B cell (primary cell): ENCODE data around the gene SLC16A7. TPM values are rescaled to one million over a fixed set of nuclear protein-coding genes. Genes with fewer than 3 reads are reported as not detected.

Source experiments
- ATAC-seq: fragments of 200-7000 bp; cut with Tn5 transposase; one replicate; pipeline ENCODE4 v1.10.0; 2021; ENCODE audit warnings: low read depth, mild to moderate bottlenecking, moderate number of reproducible peaks, moderate library complexity
- CTCF ChIA-PET: fragments of 350-600 bp; sonication (Branson Sonifier 250); formaldehyde crosslinking; loops from one replicate; lab custom pipeline; 2021; ENCODE audit warnings: antibody characterized with exemption, inconsistent platforms; lab: Charles Lee
- POLR2A ChIA-PET: fragments of 350-600 bp; sonication (Branson Sonifier 250); formaldehyde crosslinking; loops from one replicate; lab custom pipeline; 2021; ENCODE audit warnings: antibody characterized with exemption; lab: Charles Lee
- DNase-seq: peaks from one replicate; pipeline ENCODE4 v3.0.0; 2013
- H2AFZ ChIP-seq: 2 replicates; pipeline ENCODE4 v1.6.1; 2012; ENCODE audit warnings: mild to moderate bottlenecking, low read depth, low read length; ENCODE audit not compliant: insufficient read depth, poor library complexity, severe bottlenecking
- H3K27ac ChIP-seq, 2 donors: 1 replicate in 1 of 2; 2 replicates in 1 of 2; pipeline ENCODE4 v1.5.1; 2012 to 2013; ENCODE audit warnings: low read length in 2 of 2, mild to moderate bottlenecking in 2 of 2, moderate library complexity in 1 of 2
- H3K27me3 ChIP-seq, 4 experiments: fragments of 200-600 bp in 1 of 4; sonication (generic) in 1 of 4; replicated peaks in 1 of 4; 1 replicate in 2 of 4; 2 replicates in 2 of 4; pipeline versions ENCODE4 v1.6.1 to v1.7.0; 2013 to 2016; ENCODE audit warnings: low read length in 3 of 4, mild to moderate bottlenecking in 2 of 4, mixed read lengths in 1 of 4, moderate library complexity in 1 of 4; ENCODE audit not compliant: insufficient read depth in 4 of 4, control insufficient read depth in 3 of 4; ENCODE audit errors: control extremely low read depth in 1 of 4
- H3K36me3 ChIP-seq, 2 experiments: replicated peaks in 1 of 2; 1 replicate in 1 of 2; 2 replicates in 1 of 2; pipeline versions ENCODE4 v1.6.1 to v1.7.1; 2013; ENCODE audit warnings: low read length in 1 of 2; ENCODE audit not compliant: insufficient read depth in 2 of 2, control insufficient read depth in 1 of 2; ENCODE audit errors: control extremely low read depth in 1 of 2, extremely low read depth in 1 of 2
- H3K4me1 ChIP-seq, 2 donors: fragments of 200-600 bp in 1 of 2; sonication (generic) in 1 of 2; 1 replicate in 1 of 2; 2 replicates in 1 of 2; pipeline versions ENCODE4 v1.5.1 to v1.6.1; 2013 to 2017; ENCODE audit warnings: low read length in 2 of 2; ENCODE audit not compliant: control insufficient read depth in 2 of 2, insufficient read depth in 2 of 2
- H3K4me2 ChIP-seq: replicated peaks from 2 replicates; pipeline ENCODE3; 2012; ENCODE audit warnings: mild to moderate bottlenecking, low read depth, low read length; ENCODE audit not compliant: poor library complexity, severe bottlenecking
- H3K4me3 ChIP-seq, 5 experiments: fragments of 200-600 bp in 1 of 5; sonication (generic) in 1 of 5; 1 replicate in 3 of 5; 2 replicates in 2 of 5; pipeline versions ENCODE4 v1.5.1 to v1.7.0; 2011 to 2016; ENCODE audit warnings: low read length in 4 of 5, mild to moderate bottlenecking in 4 of 5, low read depth in 2 of 5, control low read depth in 1 of 5, moderate library complexity in 1 of 5; ENCODE audit not compliant: insufficient read depth in 1 of 5; ENCODE audit errors: control extremely low read depth in 1 of 5, extremely low read depth in 1 of 5
- H3K79me2 ChIP-seq: fragments of 200-600 bp; sonication (generic); one replicate; pipeline ENCODE4 v1.6.0; 2016; ENCODE audit warnings: low read length; ENCODE audit not compliant: control insufficient read depth, insufficient read depth
- H3K9ac ChIP-seq: fragments of 200-600 bp; sonication (generic); 2 replicates; pipeline ENCODE4 v1.6.1; 2017; ENCODE audit warnings: mild to moderate bottlenecking, low read length, moderate library complexity
- H3K9me3 ChIP-seq, 3 donors: one replicate each; pipeline versions ENCODE4 v1.6.1 to v1.7.1; 2013; ENCODE audit warnings: low read length in 2 of 3; ENCODE audit not compliant: control insufficient read depth in 2 of 3, insufficient read depth in 1 of 3; ENCODE audit errors: control extremely low read depth in 1 of 3
- H4K20me1 ChIP-seq: 2 replicates; pipeline ENCODE4 v1.6.0; 2012; ENCODE audit warnings: mild to moderate bottlenecking, low read length; ENCODE audit not compliant: insufficient read depth, control insufficient read depth, poor library complexity, severe bottlenecking
- H3K27ac Mint-ChIP-seq: one replicate; pipeline ENCODE4 v1.8.0; 2021; ENCODE audit warnings: mixed read lengths
- H3K27me3 Mint-ChIP-seq: one replicate; pipeline ENCODE4 v1.8.0; 2021; ENCODE audit warnings: mixed read lengths
- H3K4me1 Mint-ChIP-seq: one replicate; pipeline ENCODE4 v1.8.0; 2021; ENCODE audit warnings: mixed read lengths
- H3K4me3 Mint-ChIP-seq: one replicate; pipeline ENCODE4 v1.8.0; 2021; ENCODE audit warnings: mixed read lengths
- H3K9me3 Mint-ChIP-seq: one replicate; pipeline ENCODE4 v1.8.0; 2022; ENCODE audit warnings: mixed read lengths; ENCODE audit not compliant: insufficient read depth
- CTCF ChIP-seq: fragments of 200-600 bp; IDR thresholded peaks from one replicate; pipeline ENCODE4 v1.8.0; 2022; ENCODE audit warnings: antibody characterized with exemption, mild to moderate bottlenecking
- EZH2 ChIP-seq: IDR thresholded peaks from 2 replicates; pipeline ENCODE4 v1.6.1; 2012; ENCODE audit warnings: borderline replicate concordance, low read depth, mild to moderate bottlenecking, moderate library complexity, low read length; ENCODE audit not compliant: insufficient read depth, poor library complexity, severe bottlenecking
- WGBS: methylation state at CpG from one replicate; pipeline ENCODE4 v1.1.5; 2013; ENCODE audit warnings: missing lambda C conversion rate; ENCODE audit not compliant: insufficient coverage; 5-methylcytosine and 5-hydroxymethylcytosine counted together
- intact Hi-C: fragments of 100-400 bp; cut with micrococcal nuclease; formaldehyde crosslinking; loops from one replicate; pipeline ENCODE4 v1.10.0; 2022
- polyA plus RNA-seq: library from polyadenylated mRNA; depleted of rRNA; stranded (reverse); fragments of >200 nt; gene quantifications from 2 replicates; pipeline ENCODE4 v1.2.3, GENCODE V29; 2012
- total RNA-seq, 2 donors: library from RNA; stranded (reverse); fragments of 120-200 nt in 1 of 2; gene quantifications; 1 replicate in 1 of 2; 2 replicates in 1 of 2; pipeline versions ENCODE4 v1.2.3 to v1.2.4, GENCODE V29; 2013 to 2022

SLC16A7 gene
- total and polyA plus RNA-seq, 2 donors (not counting 1 experiment from before 2014, with no cell fraction given), result 11.6 to 32.7 TPM

- ChIA-PET POLR2A (no interaction called here), CTCF (no interaction called here)
- Mint-ChIP-seq H3K27ac (no peak overlapping the region), H3K27me3 (no peaks in the 10 kb centered on the region), H3K9me3 (no peaks in the 10 kb centered on the region), H3K4me3 (no peak overlapping the region), H3K4me1 (peaks cover 11% of the 10 kb centered on the region)
- ATAC-seq (no peak), DNase-seq (no peak)
- no peak overlapping the region for H2AFZ ChIP-seq
- H3K36me3 ChIP-seq, result peaks cover 0 to 3% of the 10 kb centered on the region in 2 experiments
- no peak for TF ChIP-seq EZH2
- TF ChIP-seq CTCF, result no peak
- intact Hi-C loops, result no loop called here
- H3K27ac ChIP-seq, result no peak overlapping the region
- no peaks in the 10 kb centered on the region for H4K20me1 ChIP-seq
- H3K27me3 ChIP-seq, result no peaks in the 10 kb centered on the region
- no peaks in the 10 kb centered on the region for H3K79me2 ChIP-seq
- H3K9me3 ChIP-seq, result no peaks in the 10 kb centered on the region
- no peak overlapping the region for H3K4me3 ChIP-seq
- WGBS, result 97% methylated on average over 8 of the region's 8 CpGs
- no peaks in the 10 kb centered on the region for H3K4me1 ChIP-seq
- no peak overlapping the region for H3K4me2 ChIP-seq
- no peak overlapping the region for H3K9ac ChIP-seq
These were observed 137.4 kb downstream of the SLC16A7 start for GRCh38 chr12:59733200-59733599.

GRCh38 chr12:59734371-59734770 lies 138.5 kb downstream of the SLC16A7 start:
- Histone ChIP-seq H3K4me1 (no peaks in the 10 kb centered on the region), H3K9ac (no peak overlapping the region), H3K36me3 (peaks cover 0 to 3% of the 10 kb centered on the region in 2 experiments), H3K4me3 (no peak overlapping the region), H3K27ac (no peak overlapping the region), H3K9me3 (no peaks in the 10 kb centered on the region), H2AFZ (no peak overlapping the region), H3K79me2 (no peaks in the 10 kb centered on the region), H3K27me3 (no peaks in the 10 kb centered on the region), H4K20me1 (no peaks in the 10 kb centered on the region), H3K4me2 (no peak overlapping the region)
- ChIA-PET CTCF (no interaction called here), POLR2A (no interaction called here)
- H3K4me3 Mint-ChIP-seq, result no peak overlapping the region
- no peaks in the 10 kb centered on the region for H3K9me3 Mint-ChIP-seq
- no peak for DNase-seq
- intact Hi-C loops, result no loop called here
- no peak for ATAC-seq
- no peaks in the 10 kb centered on the region for H3K27me3 Mint-ChIP-seq
- WGBS, result 100% methylated on average over 1 of the region's 1 CpG
- H3K27ac Mint-ChIP-seq, result no peak overlapping the region
- H3K4me1 Mint-ChIP-seq, result peaks cover 11% of the 10 kb centered on the region
- TF ChIP-seq CTCF, result no peak
- TF ChIP-seq EZH2, result no peak
